Endothelial cell of umbilical vein (primary cell): ENCODE data around the gene LRIF1. TPM values are rescaled to one million over a fixed set of nuclear protein-coding genes. Genes with fewer than 3 reads are reported as not detected.

ENCODE experiments used
- BruUV-seq: library from RNA; stranded (reverse); fragments of 400-500 nt; replicated peaks from 2 replicates; lab custom pipeline; 2021; lab: Mats Ljungman, UMichigan
- CTCF ChIA-PET: fragments of 300-600, 350-600 bp; sonication (Branson Sonifier 250); formaldehyde crosslinking; loops from one replicate; lab custom pipeline; 2021; ENCODE audit warnings: antibody characterized with exemption, inconsistent platforms; lab: Charles Lee
- POLR2A ChIA-PET: fragments of 300-600, 350-600 bp; sonication (Branson Sonifier 250); formaldehyde crosslinking; loops from one replicate; lab custom pipeline; 2021; ENCODE audit warnings: antibody characterized with exemption, inconsistent platforms; lab: Charles Lee
- DNase-seq: peaks from one replicate; pipeline ENCODE4 v3.0.0-alpha.2; 2011; ENCODE audit warnings: low read depth, low spot score
- FAIRE-seq: peaks from 2 replicates; lab custom pipeline; 2011; peaks lifted over from hg19 to GRCh38; lab: Jason Lieb, UNC
- H2AFZ ChIP-seq: 2 replicates; pipeline ENCODE4 v1.6.0; 2012; ENCODE audit warnings: low read depth, low read length, control low read depth, inconsistent platforms
- H3K27ac ChIP-seq: 2 replicates; pipeline ENCODE4 v1.5.1; 2011; ENCODE audit warnings: low read depth, mild to moderate bottlenecking, control low read depth, low read length, moderate library complexity; ENCODE audit not compliant: insufficient read depth
- H3K27me3 ChIP-seq, 2 experiments: 2 replicates each; pipeline versions ENCODE4 v1.6.0 to v1.6.1; 2011; ENCODE audit warnings: low read length in 2 of 2, mixed read lengths in 1 of 2; ENCODE audit not compliant: control insufficient read depth in 2 of 2, insufficient read depth in 2 of 2
- H3K36me3 ChIP-seq, 2 experiments: 2 replicates in 1 of 2; 3 replicates in 1 of 2; pipeline ENCODE4 v1.5.1; 2011; ENCODE audit warnings: low read length in 2 of 2, mild to moderate bottlenecking in 1 of 2, moderate library complexity in 1 of 2; ENCODE audit not compliant: control insufficient read depth in 2 of 2, insufficient read depth in 2 of 2; ENCODE audit errors: extremely low read depth in 1 of 2
- H3K4me1 ChIP-seq: 3 replicates; pipeline ENCODE4 v1.5.1; 2011; ENCODE audit warnings: mild to moderate bottlenecking, low read length; ENCODE audit not compliant: control insufficient read depth, insufficient read depth; ENCODE audit errors: extremely low read depth
- H3K4me2 ChIP-seq: 2 replicates; pipeline ENCODE4 v1.6.1; 2011; ENCODE audit warnings: low read length, control low read depth, mixed read lengths; ENCODE audit not compliant: insufficient read depth
- H3K4me3 ChIP-seq, 3 experiments: fragments of 200-600 bp in 1 of 3; sonication (generic), shearing (Covaris generic) in 1 of 3; replicated peaks in 1 of 3; 2 replicates each; pipeline ENCODE4 v1.5.1; 2011 to 2016; ENCODE audit warnings: control low read depth in 3 of 3, low read length in 3 of 3, mild to moderate bottlenecking in 2 of 3, inconsistent platforms in 1 of 3, low read depth in 1 of 3, moderate library complexity in 1 of 3; ENCODE audit not compliant: insufficient read depth in 1 of 3
- H3K79me2 ChIP-seq: 2 replicates; pipeline ENCODE4 v1.6.0; 2012; ENCODE audit warnings: low read length, inconsistent platforms; ENCODE audit not compliant: control insufficient read depth, insufficient read depth
- H3K9ac ChIP-seq: replicated peaks from 2 replicates; pipeline ENCODE3; 2011; ENCODE audit warnings: low read length, control low read depth; ENCODE audit not compliant: insufficient read depth; ENCODE audit errors: extremely low read depth
- H3K9me1 ChIP-seq: replicated peaks from 3 replicates; pipeline ENCODE4 v1.6.0; 2011; ENCODE audit warnings: mild to moderate bottlenecking, low read length; ENCODE audit not compliant: control insufficient read depth, insufficient read depth; ENCODE audit errors: extremely low read depth
- H3K9me3 ChIP-seq: replicated peaks from 2 replicates; pipeline ENCODE4 v1.5.1; 2012; ENCODE audit warnings: low read length, inconsistent platforms; ENCODE audit not compliant: control insufficient read depth, insufficient read depth
- H4K20me1 ChIP-seq: replicated peaks from 2 replicates; pipeline ENCODE3; 2011; ENCODE audit warnings: mild to moderate bottlenecking, low read length; ENCODE audit not compliant: control insufficient read depth, insufficient read depth; ENCODE audit errors: extremely low read depth
- CTCF ChIP-seq, 2 donors: IDR thresholded peaks; 1 replicate in 1 of 2; 2 replicates in 1 of 2; pipeline ENCODE4 v1.5.1; 2011; ENCODE audit warnings: low read length in 2 of 2, mild to moderate bottlenecking in 2 of 2, moderate library complexity in 2 of 2, control low read depth in 1 of 2, inconsistent platforms in 1 of 2, low read depth in 1 of 2; ENCODE audit not compliant: insufficient read depth in 1 of 2; ENCODE audit errors: extremely low read depth in 1 of 2
- EZH2 ChIP-seq: IDR thresholded peaks from 2 replicates; pipeline ENCODE4 v1.6.1; 2012; ENCODE audit warnings: borderline replicate concordance, low read depth, mild to moderate bottlenecking, moderate library complexity, low read length, inconsistent platforms; ENCODE audit not compliant: severe bottlenecking
- FOS ChIP-seq: IDR thresholded peaks from 2 replicates; pipeline ENCODE4 v1.6.1; 2011; ENCODE audit warnings: mild to moderate bottlenecking, low read length, moderate library complexity, borderline replicate concordance; ENCODE audit not compliant: insufficient read depth
- GATA2 ChIP-seq: IDR thresholded peaks from 2 replicates; pipeline ENCODE4 v1.7.0; 2011; ENCODE audit warnings: low read depth, mild to moderate bottlenecking, moderate library complexity, mixed read lengths, low read length; ENCODE audit not compliant: insufficient read length, insufficient read depth
- JUN ChIP-seq: IDR thresholded peaks from 2 replicates; pipeline ENCODE4 v1.6.1; 2011; ENCODE audit warnings: borderline replicate concordance, low read depth; ENCODE audit not compliant: insufficient read length, insufficient read depth
- MAX ChIP-seq: IDR thresholded peaks from 2 replicates; pipeline ENCODE4 v1.6.1; 2011; ENCODE audit not compliant: insufficient read depth, insufficient read length
- MYC ChIP-seq: IDR thresholded peaks from one replicate; pipeline ENCODE4 v1.6.1; 2011; ENCODE audit warnings: mild to moderate bottlenecking, low read depth, low read length
- POLR2A ChIP-seq: IDR thresholded peaks from 2 replicates; pipeline ENCODE4 v1.6.1; 2012; ENCODE audit warnings: low read depth, mild to moderate bottlenecking, control low read depth, low read length
- POLR2AphosphoS5 ChIP-seq: IDR thresholded peaks from 2 replicates; pipeline ENCODE4 v1.6.1; 2012; ENCODE audit warnings: low read depth, mild to moderate bottlenecking, control low read depth, low read length, moderate library complexity; ENCODE audit not compliant: insufficient read depth
- dilution Hi-C: fragments of 300-500 bp; cut with MboI; formaldehyde crosslinking; loops from one replicate; pipeline ENCODE4 v1.15.0; 2019; ENCODE audit warnings: low sequenced_read_pairs; ENCODE audit not compliant: extremely low pct_ligation_motif_present
- intact Hi-C: fragments of 100-400 bp; cut with micrococcal nuclease; formaldehyde crosslinking; loops from one replicate; pipeline ENCODE4 v1.10.0; 2022
- polyA plus RNA-seq, 4 experiments: library from polyadenylated mRNA; depleted of rRNA in 3 of 4; stranded (reverse) in 3 of 4; unstranded in 1 of 4; fragments of >200 nt; gene quantifications; 2 replicates each; pipeline versions ENCODE4 v1.2.1 to v1.2.3, GENCODE V29; 2011 to 2012; ENCODE audit warnings: missing spikeins in 1 of 4
- total RNA-seq: library from RNA; stranded (reverse); gene quantifications from 2 replicates; pipeline ENCODE4 v1.2.3, GENCODE V29; 2021

LRIF1 gene
- total and polyA plus RNA-seq, 2 donors (not counting 3 experiments of a cell fraction or from before 2014, with no cell fraction given), result 3.5 to 13.0 TPM

- no peak overlapping the region for H3K4me2 ChIP-seq
- ChIA-PET CTCF (interaction anchor here (1.2 kb wide), 1 partner anchor 10 kb away, joined by 4 read pairs; no protein-coding TSS in a partner anchor), POLR2A (no interaction called here)
- H3K4me3 ChIP-seq, result no peak overlapping the region
- no peak overlapping the region for H2AFZ ChIP-seq
- no peak for FAIRE-seq
- no peaks in the 10 kb centered on the region for H3K36me3 ChIP-seq
- no TSS peak for BruUV-seq
- no peaks in the 10 kb centered on the region for H3K27me3 ChIP-seq
- no peaks in the 10 kb centered on the region for H3K9me1 ChIP-seq
- intact Hi-C loops (no loop called here), dilution Hi-C loops (no loop called here)
- no peak for DNase-seq
- no peaks in the 10 kb centered on the region for H3K9me3 ChIP-seq
- H4K20me1 ChIP-seq, result no peaks in the 10 kb centered on the region
- H3K27ac ChIP-seq, result no peak overlapping the region
- no peak overlapping the region for H3K9ac ChIP-seq
- no peaks in the 10 kb centered on the region for H3K4me1 ChIP-seq
- H3K79me2 ChIP-seq, result no peaks in the 10 kb centered on the region
- no peak for TF ChIP-seq CTCF (IDR thresholded peaks at IDR 0.05; ENCODE audit: extremely low read depth in 1 of 2, insufficient read depth in 1 of 2, low read depth in 1 of 2, low read length in 2 of 2)
- no peak for TF ChIP-seq POLR2AphosphoS5
- no peak for TF ChIP-seq GATA2
- no peak for TF ChIP-seq MYC
- TF ChIP-seq MAX, result no peak
- TF ChIP-seq EZH2, result no peak
- no peak for TF ChIP-seq POLR2A
- TF ChIP-seq JUN, result no peak
- TF ChIP-seq FOS, result no peak
Measured at GRCh38 chr1:110982320-110982719, 18.6 kb upstream of the LRIF1 start.
